Kidney (tissue), 14 donors: ENCODE results near the gene MAGI1. TPM values are rescaled to one million over a fixed set of nuclear protein-coding genes. Genes with fewer than 3 reads are reported as not detected.

Experiments used
- DNase-seq, 5 donors: peaks; one replicate each; pipeline ENCODE4 v3.0.0-alpha.2; 2013 to 2020
- FAIRE-seq: peaks from 2 replicates; lab custom pipeline; 2012; peaks lifted over from hg19 to GRCh38; lab: Jason Lieb, UNC
- H3K27ac ChIP-seq, 2 donors: one replicate each; pipeline ENCODE4 v1.7.0; 2013; ENCODE audit warnings: low read depth in 2 of 2, low read length in 2 of 2, inconsistent platforms in 1 of 2
- H3K27me3 ChIP-seq: one replicate; pipeline ENCODE4 v1.7.1; 2013; ENCODE audit warnings: low read length, inconsistent platforms; ENCODE audit not compliant: control insufficient read depth, insufficient read depth
- H3K36me3 ChIP-seq, 3 donors: one replicate each; pipeline versions ENCODE4 v1.7.0 to v1.7.1; 2013; ENCODE audit warnings: low read length in 3 of 3, control low read depth in 1 of 3, inconsistent platforms in 1 of 3; ENCODE audit not compliant: insufficient read depth in 3 of 3, control insufficient read depth in 2 of 3
- H3K4me1 ChIP-seq, 3 donors: one replicate each; pipeline versions ENCODE4 v1.7.0 to v1.7.1; 2013; ENCODE audit warnings: low read length in 3 of 3, inconsistent platforms in 1 of 3, low read depth in 1 of 3; ENCODE audit not compliant: control insufficient read depth in 2 of 3, insufficient read depth in 2 of 3
- H3K4me3 ChIP-seq, 3 donors: one replicate each; pipeline versions ENCODE4 v1.7.0 to v1.8.1; 2013; ENCODE audit warnings: low read length in 3 of 3, control low read depth in 1 of 3, inconsistent platforms in 1 of 3
- H3K9ac ChIP-seq, 3 donors: one replicate each; pipeline versions ENCODE4 v1.7.0 to v1.7.1; 2013; ENCODE audit warnings: low read length in 3 of 3, control low read depth in 1 of 3, inconsistent platforms in 1 of 3
- H3K9me3 ChIP-seq, 3 donors: one replicate each; pipeline versions ENCODE4 v1.7.0 to v1.7.1; 2013; ENCODE audit warnings: low read length in 3 of 3, control low read depth in 1 of 3, inconsistent platforms in 1 of 3; ENCODE audit not compliant: control insufficient read depth in 2 of 3, insufficient read depth in 1 of 3
- intact Hi-C: fragments of 100-400 bp; cut with DNase I; formaldehyde crosslinking; loops from one replicate; pipeline ENCODE4 v1.11.1; 2022
- polyA plus RNA-seq: library from polyadenylated mRNA; stranded (reverse); fragments of 350-450 nt; fragmentation: Illumina TruSeq; extraction: RNeasy Lipid Tissue Mini Kit (QIAGEN cat#74804); gene quantifications from one replicate; pipeline ENCODE4 v1.2.3, GENCODE V29; 2014; ENCODE audit warnings: low read depth, low replicate concordance; ENCODE audit not compliant: insufficient read depth
- total RNA-seq: library from RNA; stranded (reverse); fragmentation: NEBNext Ultra II Directional; extraction: Animal tissue kit (Norgen Biotek cat#: 25700); gene quantifications from one replicate; pipeline ENCODE4 v1.2.1, GENCODE V29; 2021
- TF ChIP-seq, protein P1 (sequence below): IDR thresholded peaks from 3 replicates; pipeline ENCODE4 v1.5.1; 2012; ENCODE audit warnings: mild to moderate bottlenecking, moderate library complexity, borderline replicate concordance; ENCODE audit not compliant: insufficient read depth; ENCODE audit errors: extremely low read depth
- donor health status: control.
- donor health status: control.
- donor health status: control.
- donor health status: control.
- donor health status: control.
- donor health status: DM: yes; HTN: yes; CAD: no.
- donor health status: Normal renal cell carcinoma (clear cell type).

MAGI1 gene
- total and polyA plus RNA-seq, 2 donors from 2014 or later: 8.2 to 42.8 TPM

DNA sequence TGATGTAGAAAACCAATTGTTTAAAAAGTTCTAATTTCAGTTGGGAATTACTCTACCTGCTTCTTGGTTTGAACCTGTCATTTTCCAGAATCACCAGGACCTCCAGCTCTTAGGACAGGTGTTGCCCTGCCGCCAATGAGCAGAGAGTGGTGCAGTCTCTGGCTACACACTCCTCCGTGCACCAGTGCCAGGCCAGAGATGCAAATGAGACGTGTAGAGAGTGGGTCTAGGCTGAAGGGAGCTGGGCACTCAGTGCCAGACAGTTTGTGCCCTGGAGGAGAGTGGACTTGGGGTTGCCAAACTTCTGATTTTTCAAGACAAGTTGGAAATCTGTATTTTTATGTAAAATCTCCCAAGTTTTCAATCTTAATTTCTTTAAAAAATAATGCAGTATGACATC, 566.2 kb downstream of the MAGI1 start:
- DNase-seq: no peak
- no peak for FAIRE-seq
- TF ChIP-seq, protein P1, sequence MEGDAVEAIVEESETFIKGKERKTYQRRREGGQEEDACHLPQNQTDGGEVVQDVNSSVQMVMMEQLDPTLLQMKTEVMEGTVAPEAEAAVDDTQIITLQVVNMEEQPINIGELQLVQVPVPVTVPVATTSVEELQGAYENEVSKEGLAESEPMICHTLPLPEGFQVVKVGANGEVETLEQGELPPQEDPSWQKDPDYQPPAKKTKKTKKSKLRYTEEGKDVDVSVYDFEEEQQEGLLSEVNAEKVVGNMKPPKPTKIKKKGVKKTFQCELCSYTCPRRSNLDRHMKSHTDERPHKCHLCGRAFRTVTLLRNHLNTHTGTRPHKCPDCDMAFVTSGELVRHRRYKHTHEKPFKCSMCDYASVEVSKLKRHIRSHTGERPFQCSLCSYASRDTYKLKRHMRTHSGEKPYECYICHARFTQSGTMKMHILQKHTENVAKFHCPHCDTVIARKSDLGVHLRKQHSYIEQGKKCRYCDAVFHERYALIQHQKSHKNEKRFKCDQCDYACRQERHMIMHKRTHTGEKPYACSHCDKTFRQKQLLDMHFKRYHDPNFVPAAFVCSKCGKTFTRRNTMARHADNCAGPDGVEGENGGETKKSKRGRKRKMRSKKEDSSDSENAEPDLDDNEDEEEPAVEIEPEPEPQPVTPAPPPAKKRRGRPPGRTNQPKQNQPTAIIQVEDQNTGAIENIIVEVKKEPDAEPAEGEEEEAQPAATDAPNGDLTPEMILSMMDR: no peak
- H3K4me1 ChIP-seq: no peaks in the 10 kb centered on the region
- intact Hi-C loops: no loop called here
- H3K9ac ChIP-seq: no peak overlapping the region
- H3K27me3 ChIP-seq: no peaks in the 10 kb centered on the region
- no peak overlapping the region for H3K4me3 ChIP-seq
- H3K9me3 ChIP-seq: no peaks in the 10 kb centered on the region
- no peak overlapping the region for H3K27ac ChIP-seq
- no peaks in the 10 kb centered on the region for H3K36me3 ChIP-seq

DNA sequence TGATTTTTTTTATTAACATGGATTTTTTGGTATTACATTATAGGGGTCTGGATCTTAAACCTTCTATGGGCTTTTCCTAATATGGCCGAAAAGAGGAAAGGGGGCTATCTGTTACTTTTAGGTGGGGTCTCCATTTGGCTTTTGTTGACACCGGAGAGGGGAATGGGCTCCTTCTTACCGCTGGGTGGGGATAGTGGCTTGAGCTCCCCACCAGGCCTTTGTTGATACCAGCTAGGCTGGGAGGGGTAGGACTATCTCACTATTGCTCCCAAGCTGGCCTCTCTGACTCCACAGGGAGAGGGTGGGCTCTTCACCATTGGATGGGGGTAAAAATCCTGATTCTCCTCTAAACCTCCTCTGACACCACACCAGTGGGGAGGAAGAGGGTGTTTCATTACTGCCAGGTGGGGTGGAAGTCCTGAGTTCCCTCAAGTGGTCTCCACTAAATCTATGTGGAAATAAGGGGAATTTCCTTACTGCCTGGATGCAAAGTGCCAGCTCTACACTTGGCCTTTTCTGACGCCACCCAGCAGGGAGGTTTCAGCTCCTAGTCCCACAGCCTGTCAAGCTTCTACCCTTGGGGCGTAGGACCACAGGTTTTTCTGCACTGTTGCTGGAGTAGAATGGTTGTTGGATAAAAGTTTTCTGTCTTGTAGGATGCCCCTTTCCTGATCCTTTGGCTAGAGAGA, 572.3 kb downstream of the MAGI1 start:
- Histone ChIP-seq H3K4me1 (no peaks in the 10 kb centered on the region), H3K27me3 (no peaks in the 10 kb centered on the region), H3K4me3 (no peak overlapping the region), H3K9ac (no peak overlapping the region), H3K36me3 (no peaks in the 10 kb centered on the region), H3K27ac (no peak overlapping the region), H3K9me3 (no peaks in the 10 kb centered on the region)
- FAIRE-seq (no peak), DNase-seq (no peak)
- TF ChIP-seq, protein P1: no peak
- intact Hi-C loops: no loop called here

DNA sequence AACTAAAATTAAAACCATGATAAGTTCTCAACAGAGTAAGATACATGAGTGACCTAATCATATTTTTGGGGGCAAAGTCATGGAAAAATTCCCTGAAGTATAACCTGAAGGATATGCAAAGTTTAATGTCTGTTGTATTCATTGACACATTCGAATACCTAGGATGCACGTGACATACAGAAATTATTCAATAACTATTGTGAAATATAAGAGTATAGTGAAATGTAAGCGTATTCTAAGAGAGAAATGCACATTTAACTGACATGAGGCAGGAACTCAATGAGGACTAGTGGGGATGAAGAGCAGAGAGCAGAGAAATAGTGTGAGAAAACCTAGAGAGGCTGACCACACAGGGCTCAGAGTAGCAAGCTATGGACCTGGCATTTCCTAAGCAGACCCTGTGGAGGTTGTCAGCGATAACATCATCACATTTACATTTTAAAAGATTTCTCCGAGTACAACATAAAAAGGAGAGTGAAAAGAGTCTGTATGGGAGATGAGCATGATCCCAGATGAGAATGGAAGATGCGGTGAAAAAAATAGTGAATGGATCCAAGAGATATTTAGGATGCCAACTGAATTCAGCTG, 588.8 kb downstream of the MAGI1 start:
- FAIRE-seq (no peak), DNase-seq (no peak)
- Histone ChIP-seq H3K36me3 (no peaks in the 10 kb centered on the region), H3K9ac (no peak overlapping the region), H3K27ac (no peak overlapping the region), H3K9me3 (no peaks in the 10 kb centered on the region), H3K4me3 (no peak overlapping the region), H3K27me3 (no peaks in the 10 kb centered on the region), H3K4me1 (no peaks in the 10 kb centered on the region)
- intact Hi-C loops: no loop called here
- TF ChIP-seq, protein P1: no peak
